Lung (tissue), 12 donors: ENCODE data around the gene TMEM9. TPM values are rescaled to one million over a fixed set of nuclear protein-coding genes. Genes with fewer than 3 reads are reported as not detected.

Experiments used
- ATAC-seq: fragments of 200-7000 bp; cut with Tn5 transposase; one replicate; pipeline ENCODE4 v1.9.1; 2020; ENCODE audit warnings: moderate number of reproducible peaks; ENCODE audit not compliant: insufficient read depth, low FRiP score
- DNase-seq, 3 donors: peaks; one replicate each; pipeline ENCODE4 v3.0.0-alpha.2; 2013 to 2017
- H3K27ac ChIP-seq, 2 donors: one replicate each; pipeline ENCODE4 v1.5.1; 2013; ENCODE audit warnings: mild to moderate bottlenecking in 2 of 2, moderate library complexity in 2 of 2, control low read depth in 1 of 2, inconsistent platforms in 1 of 2, low read depth in 1 of 2, low read length in 1 of 2
- H3K27me3 ChIP-seq, 3 donors: one replicate each; pipeline ENCODE4 v1.5.1; 2013; ENCODE audit warnings: low read length in 2 of 3; ENCODE audit not compliant: control insufficient read depth in 3 of 3, insufficient read depth in 3 of 3
- H3K36me3 ChIP-seq, 4 donors: one replicate each; pipeline ENCODE4 v1.5.1; 2013; ENCODE audit warnings: low read length in 4 of 4, mild to moderate bottlenecking in 1 of 4, moderate library complexity in 1 of 4; ENCODE audit not compliant: control insufficient read depth in 4 of 4, insufficient read depth in 4 of 4
- H3K4me1 ChIP-seq, 5 donors: one replicate each; pipeline ENCODE4 v1.5.1; 2013; ENCODE audit warnings: low read length in 5 of 5, mild to moderate bottlenecking in 2 of 5, moderate library complexity in 1 of 5; ENCODE audit not compliant: control insufficient read depth in 5 of 5, insufficient read depth in 5 of 5
- H3K4me3 ChIP-seq: one replicate; pipeline ENCODE4 v1.5.1; 2013; ENCODE audit warnings: mild to moderate bottlenecking, control low read depth, moderate library complexity
- H3K9ac ChIP-seq, 2 donors: one replicate each; pipeline ENCODE4 v1.5.1; 2013; ENCODE audit warnings: low read length in 2 of 2, control low read depth in 1 of 2; ENCODE audit not compliant: insufficient read depth in 1 of 2
- H3K9me3 ChIP-seq, 4 donors: one replicate each; pipeline ENCODE4 v1.5.1; 2013; ENCODE audit warnings: low read length in 3 of 4, mild to moderate bottlenecking in 1 of 4, moderate library complexity in 1 of 4; ENCODE audit not compliant: control insufficient read depth in 4 of 4, insufficient read depth in 3 of 4
- CTCF ChIP-seq: IDR thresholded peaks from 2 replicates; pipeline ENCODE4 v1.5.1; 2012; ENCODE audit warnings: mild to moderate bottlenecking; ENCODE audit errors: control extremely low read depth, extremely low read depth
- WGBS, 2 donors: extraction: QIAGEN DNeasy Blood & Tissue Kit; methylation state at CpG; one replicate each; pipeline ENCODE4 v1.1.7; 2013; 5-methylcytosine and 5-hydroxymethylcytosine counted together
- polyA plus RNA-seq, 2 donors: library from polyadenylated mRNA; stranded (reverse); fragments of 200-250 nt; gene quantifications; one replicate each; pipeline ENCODE4 v1.2.1, GENCODE V29; 2013
- total RNA-seq, 2 donors: library from RNA; depleted of rRNA in 1 of 2; stranded (reverse); fragments of >200 nt in 1 of 2; gene quantifications; one replicate each; pipeline ENCODE4 v1.2.1, GENCODE V29; 2014 to 2021
- donor health status: control.
- donor health status: control.
- donor health status: Bipolar disorder and iron deficiency.
- donor health status: healthy.
- donor health status: DM: yes; HTN: yes; CAD: no.

TMEM9 gene
- total and polyA plus RNA-seq, 4 donors, result 64.8 to 89.7 (median 77.6) TPM

- ATAC-seq, result no peak
- Histone ChIP-seq H3K27me3 (no peaks in the 10 kb centered on the region), H3K36me3 (no peaks in the 10 kb centered on the region), H3K9ac (no peak overlapping the region), H3K4me3 (no peak overlapping the region), H3K4me1 (peaks cover 0 to 36% (median 17%) of the 10 kb centered on the region in 5 donors), H3K9me3 (peaks cover 0 to 5% (median 0%) of the 10 kb centered on the region in 4 donors), H3K27ac (no peak overlapping the region)
- 89 to 100% methylated on average over 3 of the region's 3 CpGs for WGBS, 2 donors
- no peak for DNase-seq
- TF ChIP-seq CTCF, result no peak
These were observed 28.9 kb upstream of the TMEM9 start for GRCh38 chr1:201183209-201183608.

- no peaks in the 10 kb centered on the region for H3K36me3 ChIP-seq
- H3K4me1 ChIP-seq, result peaks cover 0 to 35% (median 17%) of the 10 kb centered on the region in 5 donors
- DNase-seq, result no peak
- peaks cover 0 to 5% (median 0%) of the 10 kb centered on the region in 4 donors for H3K9me3 ChIP-seq
- TF ChIP-seq CTCF, result no peak
- no peak overlapping the region for H3K9ac ChIP-seq
- H3K27me3 ChIP-seq, result no peaks in the 10 kb centered on the region
- no peak for ATAC-seq
- H3K27ac ChIP-seq, result no peak overlapping the region
- 55 to 73% methylated on average over 2 of the region's 2 CpGs for WGBS, 2 donors
- no peak overlapping the region for H3K4me3 ChIP-seq
These were observed 27.5 kb upstream of the TMEM9 start for GRCh38 chr1:201181726-201182125.

- H3K27ac ChIP-seq, result no peak overlapping the region
- no peak for ATAC-seq
- 73 to 75% methylated on average over 1 of the region's 1 CpG for WGBS, 2 donors
These were observed 27.0 kb upstream of the TMEM9 start for GRCh38 chr1:201181323-201181722.

More at GRCh38 chr1:201181323-201181722, 27.0 kb upstream of the TMEM9 start:
- TF ChIP-seq CTCF, result no peak
- no peaks in the 10 kb centered on the region for H3K27me3 ChIP-seq
- H3K4me1 ChIP-seq, result peaks cover 0 to 31% (median 17%) of the 10 kb centered on the region in 5 donors
- no peak overlapping the region for H3K9ac ChIP-seq
- no peaks in the 10 kb centered on the region for H3K36me3 ChIP-seq
- no peak overlapping the region for H3K4me3 ChIP-seq
- DNase-seq, result no peak
- peaks cover 0 to 5% (median 0%) of the 10 kb centered on the region in 4 donors for H3K9me3 ChIP-seq
